ENCODE results near the gene CCDC88B.

Gene CCDC88B

GRCh38 chr11:64401775-64402174 lies 61.8 kb downstream of the CCDC88B start:
- DNase-seq (ENCODE audit: low read depth) = no peak
- no peak overlapping the region for H3K4me3 ChIP-seq (ENCODE audit: low read length)
- TF ChIP-seq CTCF (conservative IDR thresholded peaks at IDR 0.05; ENCODE audit: low read depth, low read length) = no peak

GRCh38 chr11:64403106-64403505 lies 63.1 kb downstream of the CCDC88B start:
- DNase-seq (ENCODE audit: low read depth) = no peak
- no peak for TF ChIP-seq CTCF (conservative IDR thresholded peaks at IDR 0.05; ENCODE audit: low read depth, low read length)
- no peak overlapping the region for H3K4me3 ChIP-seq (ENCODE audit: low read length)

- DNase-seq (ENCODE audit: low read depth) = no peak
- TF ChIP-seq CTCF (conservative IDR thresholded peaks at IDR 0.05; ENCODE audit: low read depth, low read length) = no peak
Measured at GRCh38 chr11:64406221-64406946, 66.4 kb downstream of the CCDC88B start.

More at GRCh38 chr11:64406221-64406946, 66.4 kb downstream of the CCDC88B start:
- H3K4me3 ChIP-seq (ENCODE audit: low read length) = no peak overlapping the region

All from retinal pigment epithelial cell (primary cell).